Globus pallidus (tissue), 1 donor: ENCODE data around the gene STARD8.
"Not testable (repeated sequence)": the region's sequence is repeated elsewhere in the genome, so short reads cannot be mapped to it uniquely, and the experiment has no call there.

ENCODE experiments used
- DNase-seq: peaks from one replicate; pipeline ENCODE4 v3.0.0-alpha.2; 2015; ENCODE audit warnings: low spot score

Gene STARD8, protein sequence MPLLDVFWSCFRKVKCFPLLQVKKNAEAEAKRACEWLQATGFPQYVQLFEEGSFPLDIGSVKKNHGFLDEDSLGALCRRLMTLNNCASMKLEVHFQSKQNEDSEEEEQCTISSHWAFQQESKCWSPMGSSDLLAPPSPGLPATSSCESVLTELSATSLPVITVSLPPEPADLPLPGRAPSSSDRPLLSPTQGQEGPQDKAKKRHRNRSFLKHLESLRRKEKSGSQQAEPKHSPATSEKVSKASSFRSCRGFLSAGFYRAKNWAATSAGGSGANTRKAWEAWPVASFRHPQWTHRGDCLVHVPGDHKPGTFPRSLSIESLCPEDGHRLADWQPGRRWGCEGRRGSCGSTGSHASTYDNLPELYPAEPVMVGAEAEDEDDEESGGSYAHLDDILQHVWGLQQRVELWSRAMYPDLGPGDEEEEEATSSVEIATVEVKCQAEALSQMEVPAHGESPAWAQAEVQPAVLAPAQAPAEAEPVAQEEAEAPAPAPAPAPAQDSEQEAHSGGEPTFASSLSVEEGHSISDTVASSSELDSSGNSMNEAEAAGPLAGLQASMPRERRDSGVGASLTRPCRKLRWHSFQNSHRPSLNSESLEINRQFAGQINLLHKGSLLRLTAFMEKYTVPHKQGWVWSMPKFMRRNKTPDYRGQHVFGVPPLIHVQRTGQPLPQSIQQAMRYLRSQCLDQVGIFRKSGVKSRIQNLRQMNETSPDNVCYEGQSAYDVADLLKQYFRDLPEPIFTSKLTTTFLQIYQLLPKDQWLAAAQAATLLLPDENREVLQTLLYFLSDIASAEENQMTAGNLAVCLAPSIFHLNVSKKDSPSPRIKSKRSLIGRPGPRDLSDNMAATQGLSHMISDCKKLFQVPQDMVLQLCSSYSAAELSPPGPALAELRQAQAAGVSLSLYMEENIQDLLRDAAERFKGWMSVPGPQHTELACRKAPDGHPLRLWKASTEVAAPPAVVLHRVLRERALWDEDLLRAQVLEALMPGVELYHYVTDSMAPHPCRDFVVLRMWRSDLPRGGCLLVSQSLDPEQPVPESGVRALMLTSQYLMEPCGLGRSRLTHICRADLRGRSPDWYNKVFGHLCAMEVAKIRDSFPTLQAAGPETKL

GRCh38 chrX:68647156-68647957, at the start of gene STARD8:
TSS of gene STARD8 (plus strand) at chrX:68647666. CDS start at chrX:68647883, 217 bp downstream.
- no peak for DNase-seq

DNA sequence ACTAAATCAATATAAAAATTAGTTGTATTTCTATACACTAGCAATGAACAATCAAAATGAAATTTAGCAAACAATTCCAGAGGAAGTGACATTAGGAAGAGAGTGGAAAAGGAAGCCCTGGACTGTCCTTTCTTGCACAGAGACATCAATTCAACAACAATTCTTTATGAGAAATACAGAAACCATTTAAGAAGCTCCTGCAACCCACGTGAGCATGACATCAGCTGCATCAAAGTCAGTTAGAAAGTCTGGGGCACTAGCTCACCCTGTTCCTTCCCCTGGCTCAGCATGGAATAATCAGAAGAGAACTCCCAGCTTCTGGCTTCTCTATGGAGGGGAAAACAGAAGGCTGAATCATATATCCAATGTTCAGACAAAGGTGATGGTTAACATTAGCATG, 48.6 kb upstream of the STARD8 start:
- no peak for DNase-seq

DNA sequence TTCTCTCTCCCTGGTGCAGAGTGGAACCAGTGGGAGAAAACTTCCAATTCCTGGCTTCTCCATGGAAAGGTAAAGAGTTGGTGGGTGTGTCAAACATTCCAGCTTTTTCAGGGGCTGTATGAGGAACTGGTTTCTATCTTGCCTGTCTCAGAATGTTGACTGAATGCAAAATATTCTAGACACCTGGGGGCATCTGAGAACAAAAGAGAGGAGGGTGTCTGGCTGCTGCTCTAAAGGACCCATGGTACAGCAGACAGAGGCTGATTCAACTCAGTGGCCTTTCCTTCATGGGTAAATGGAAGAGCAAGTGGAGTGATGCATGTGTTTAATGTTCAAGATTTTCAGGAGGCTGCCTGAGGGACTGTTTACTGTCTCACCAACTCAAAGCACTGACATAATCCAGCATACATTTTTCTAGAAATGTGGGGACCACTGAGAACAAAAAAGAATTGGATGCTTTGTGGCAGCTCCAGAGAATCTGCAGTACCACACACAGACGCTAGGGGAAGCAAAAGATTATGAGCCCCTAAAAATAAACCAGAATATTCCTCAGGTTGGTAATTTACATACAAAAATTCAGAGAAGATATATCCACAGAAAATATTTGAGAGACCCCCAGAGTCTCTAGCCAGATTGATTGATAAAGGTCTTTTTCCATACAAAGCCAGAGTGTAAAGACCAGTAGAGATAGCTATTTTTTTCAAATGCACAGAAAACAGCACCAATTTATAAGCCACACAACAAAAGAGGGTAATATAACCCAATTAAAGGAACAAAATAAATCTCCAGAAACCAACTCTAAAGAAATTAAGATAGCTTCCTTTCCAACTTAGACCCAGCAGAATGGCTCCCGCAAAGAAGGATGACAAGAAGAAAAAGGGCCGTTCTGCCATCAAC, 48.0 kb upstream of the STARD8 start:
- DNase-seq: no peak

DNA sequence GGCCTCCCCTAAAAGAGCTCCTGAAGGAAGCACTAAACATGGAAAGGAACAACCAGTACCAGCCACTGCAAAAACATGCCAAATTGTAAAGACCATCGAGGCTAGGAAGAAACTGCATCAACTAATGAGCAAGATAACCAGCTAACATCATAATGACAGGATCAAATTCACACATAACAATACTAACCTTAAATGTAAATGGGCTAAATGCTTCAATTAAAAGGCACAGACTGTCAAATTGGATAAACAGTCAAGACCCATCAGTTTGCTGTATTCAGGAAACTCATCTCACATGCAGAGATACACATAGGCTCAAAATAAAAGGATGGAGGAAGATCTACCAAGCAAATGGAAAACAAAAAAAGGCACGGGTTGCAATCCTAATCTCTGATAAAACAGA, 43.2 kb upstream of the STARD8 start:
- DNase-seq: not testable (repeated sequence)

DNA sequence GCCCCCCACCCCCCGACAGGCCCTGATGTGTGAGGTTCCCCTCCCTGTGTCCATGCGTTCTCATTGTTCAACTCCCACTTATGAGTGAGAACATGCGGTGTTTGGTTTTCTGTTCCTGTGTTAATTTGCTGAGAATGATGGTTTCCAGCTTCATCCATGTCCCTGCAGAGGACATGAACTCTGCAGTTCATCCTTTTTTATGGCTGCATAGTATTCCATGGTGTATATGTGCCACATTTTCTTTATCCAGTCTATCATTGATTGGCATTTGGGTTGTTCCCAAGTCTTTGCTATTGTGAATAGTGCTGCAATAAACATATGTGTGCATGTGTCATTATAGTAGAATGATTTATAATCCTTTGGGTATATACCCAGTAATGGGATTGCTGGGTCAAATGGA, 32.7 kb upstream of the STARD8 start:
- DNase-seq: not testable (repeated sequence)

DNA sequence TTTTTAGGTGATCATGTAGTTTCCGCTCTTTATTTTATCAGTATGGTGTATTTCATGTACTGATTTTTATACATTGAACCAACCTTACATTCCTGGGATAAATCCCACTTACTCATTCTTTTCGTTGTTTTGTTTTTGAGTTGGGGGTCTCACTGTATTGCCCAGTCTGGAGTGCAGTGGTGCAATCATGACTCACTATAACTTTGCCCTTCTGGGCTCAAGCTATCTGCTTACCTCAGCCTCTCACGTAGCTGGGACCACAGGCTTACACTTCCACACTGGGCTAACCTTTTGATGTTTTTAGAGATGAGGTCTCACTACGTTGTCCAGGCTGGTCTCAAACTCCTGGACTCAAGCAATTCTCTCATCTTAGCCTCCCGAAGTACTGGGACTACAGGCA, 19.5 kb upstream of the STARD8 start:
- no peak for DNase-seq

- not testable (repeated sequence) for DNase-seq
Measured at GRCh38 chrX:68629936-68630335, 17.5 kb upstream of the STARD8 start.

GRCh38 chrX:68631336-68631735, 16.1 kb upstream of the STARD8 start:
- DNase-seq: no peak

- no peak for DNase-seq
Measured at GRCh38 chrX:68632491-68632890, 15.0 kb upstream of the STARD8 start.

GRCh38 chrX:68633981-68634380, 13.5 kb upstream of the STARD8 start:
- no peak for DNase-seq

DNA sequence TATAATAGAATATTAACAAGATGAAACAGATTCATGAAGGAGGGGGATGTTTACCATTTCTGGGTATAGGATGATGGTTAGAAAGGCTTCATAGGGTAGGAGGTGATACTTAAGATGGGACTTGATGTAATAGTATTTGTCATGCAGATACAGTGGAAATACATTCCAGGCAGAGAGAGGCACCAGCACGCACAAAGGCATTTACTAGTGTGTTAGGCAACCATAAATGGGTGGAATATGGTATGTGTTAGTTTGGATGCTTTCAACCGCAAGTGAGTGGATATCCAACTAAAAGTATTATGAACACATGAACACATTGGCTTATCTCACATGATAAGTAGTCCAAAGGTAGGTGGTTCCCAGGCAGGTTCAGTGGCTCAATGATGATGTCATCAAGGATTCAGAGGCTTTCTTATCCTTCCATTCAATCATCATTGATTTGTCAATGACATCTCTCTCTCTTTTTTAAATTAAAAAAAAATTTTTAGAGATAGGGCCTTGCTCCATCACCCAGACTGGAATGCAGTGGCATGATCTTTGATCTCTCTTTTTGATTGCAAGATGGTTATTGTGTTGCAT, 12.7 kb upstream of the STARD8 start:
- no peak for DNase-seq

DNA sequence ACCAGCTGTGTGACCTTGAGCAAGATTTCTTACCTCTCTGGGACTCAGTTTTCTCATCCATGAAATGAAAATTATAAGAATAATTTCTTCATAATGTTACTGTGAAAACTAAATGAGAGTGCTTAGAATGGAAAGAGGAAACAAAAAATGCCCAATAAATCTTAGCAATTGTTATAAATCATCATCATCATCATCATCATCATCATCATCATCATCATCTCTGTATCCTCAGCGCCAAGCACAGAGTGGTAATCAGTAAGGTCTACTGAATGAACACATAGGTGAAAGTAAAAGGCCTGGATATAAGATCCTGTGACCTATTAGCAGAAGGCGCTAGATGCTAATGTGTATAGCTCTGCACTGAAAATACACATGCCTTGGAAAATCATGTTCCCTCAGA, 6.8 kb upstream of the STARD8 start:
- DNase-seq: no peak

DNA sequence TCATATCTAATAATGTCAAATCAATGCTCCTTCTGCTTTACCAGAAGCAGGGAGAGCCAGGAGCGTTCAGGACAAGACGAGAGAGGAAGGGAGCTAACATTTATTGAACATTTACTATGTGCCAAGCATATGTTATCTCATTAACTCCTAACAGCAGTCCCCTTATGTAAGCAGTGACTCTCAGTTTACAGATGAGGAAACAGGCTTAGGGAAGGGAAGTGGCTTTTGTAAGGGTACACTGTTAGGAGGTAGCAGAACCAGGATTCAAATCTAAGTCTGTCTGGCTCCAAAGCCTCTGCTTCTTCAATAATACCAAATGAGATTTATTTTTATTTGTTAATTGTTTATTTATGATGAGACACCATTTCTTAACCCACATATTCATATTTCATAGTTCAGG, 2.6 kb upstream of the STARD8 start:
- DNase-seq: no peak

DNA sequence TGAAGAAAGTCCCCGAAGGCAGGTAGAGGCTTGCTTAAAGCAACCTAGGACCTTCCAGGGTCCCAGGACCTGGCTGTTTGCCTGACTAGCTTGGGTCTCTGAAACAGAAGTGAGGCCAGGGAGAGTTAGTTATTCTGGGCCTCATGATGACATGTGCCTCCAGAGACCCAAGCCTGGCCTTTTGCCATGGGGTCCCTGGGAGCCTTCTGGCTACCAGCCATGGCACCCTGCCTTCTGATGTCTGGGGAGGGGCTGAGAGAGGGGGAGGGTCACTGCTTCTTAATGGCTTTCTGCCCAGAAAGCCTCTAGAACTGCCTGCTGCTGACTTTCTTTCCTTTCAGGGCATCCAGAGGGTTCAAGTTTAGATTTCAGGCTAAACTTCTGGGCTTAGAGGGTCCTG, 1.0 kb upstream of the STARD8 start:
- no peak for DNase-seq

DNA sequence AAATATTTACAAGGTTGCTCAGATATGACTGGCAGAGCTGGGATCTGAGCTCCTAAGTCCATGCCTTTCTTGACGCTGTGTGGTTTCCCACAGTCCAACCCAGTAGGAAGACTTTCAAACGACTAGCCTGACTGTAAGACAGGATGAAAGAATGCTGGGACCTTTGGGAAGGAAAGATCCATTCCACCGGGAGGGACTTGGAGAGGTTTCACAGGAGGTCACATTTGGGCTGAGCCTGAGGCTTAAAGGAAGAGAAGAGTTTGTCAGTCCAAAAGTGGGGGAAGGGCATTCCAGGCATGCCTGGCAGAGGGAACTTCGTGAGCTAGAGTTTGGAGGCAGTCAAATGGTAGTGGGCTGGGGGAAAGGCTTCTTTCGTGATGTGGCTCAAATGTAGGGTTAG, 1.5 kb downstream of the STARD8 start:
- DNase-seq: no peak

- DNase-seq: no peak
Measured at GRCh38 chrX:68650491-68650890, 3.0 kb downstream of the STARD8 start.

GRCh38 chrX:68651110-68651509, 3.6 kb downstream of the STARD8 start:
- no peak for DNase-seq

DNA sequence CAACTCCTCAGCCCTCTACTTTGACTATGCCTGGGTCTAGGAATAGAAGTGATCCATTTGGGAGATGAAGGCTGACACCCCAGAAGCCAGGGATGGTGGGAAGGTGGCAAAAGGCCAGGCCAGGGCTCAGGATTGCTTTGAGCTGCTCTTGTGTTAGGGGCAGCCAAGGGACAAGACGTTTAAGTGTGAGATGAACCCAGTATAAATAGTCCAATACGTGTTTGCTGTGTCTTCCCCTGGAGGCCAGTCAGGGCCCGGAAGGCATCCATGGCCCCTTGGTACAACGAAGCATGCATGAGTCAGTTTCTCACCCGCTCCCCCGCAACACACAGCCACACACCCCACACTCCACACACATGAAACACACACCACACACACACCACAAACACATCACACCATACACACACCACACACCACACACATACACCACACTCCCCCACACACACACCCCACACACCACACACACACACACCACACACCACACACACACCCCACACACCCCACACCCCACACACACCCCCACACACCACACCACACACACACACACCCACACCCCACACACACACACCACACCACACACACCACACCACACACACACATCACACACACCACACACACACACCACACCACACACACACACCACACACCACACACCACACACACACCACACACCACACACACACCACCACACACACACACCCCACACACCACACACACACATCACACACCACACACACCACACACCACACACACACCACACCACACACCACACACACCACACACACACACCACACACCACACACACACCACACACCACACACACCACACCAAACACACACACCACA, 5.1 kb downstream of the STARD8 start:
- DNase-seq: no peak

DNA sequence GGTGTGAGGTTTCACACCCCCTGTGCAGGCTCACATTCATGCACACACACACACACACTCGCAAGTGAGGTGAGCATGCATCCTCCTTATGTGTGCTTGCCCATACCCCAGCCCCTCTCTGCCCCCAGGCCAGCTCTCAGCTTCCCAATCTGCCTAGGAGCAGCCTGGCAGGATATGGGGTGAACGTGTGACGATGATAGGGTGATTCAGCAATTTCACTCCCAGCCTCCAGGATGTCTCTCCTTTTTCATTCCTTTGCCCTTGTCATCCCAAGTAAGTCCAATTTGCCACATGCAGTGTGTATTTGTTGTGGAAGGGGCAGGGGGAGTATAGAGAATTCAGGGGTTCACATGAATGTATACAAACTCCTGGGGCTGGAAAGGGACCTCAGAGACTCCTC, 7.2 kb downstream of the STARD8 start:
- DNase-seq: no peak
